PFSK-1 (cell line): ENCODE results near the gene MUSK.

ENCODE experiments used
- FOXP2 ChIP-seq: optimal IDR thresholded peaks from 2 replicates; pipeline ENCODE3; 2011; ENCODE audit warnings: borderline replicate concordance, control low read depth, inconsistent platforms; ENCODE audit not compliant: insufficient read depth; ENCODE audit errors: extremely low read length, extremely low read depth
- POLR2AphosphoS5 ChIP-seq: IDR thresholded peaks from 2 replicates; pipeline ENCODE4 v1.6.1; 2012; ENCODE audit warnings: low read depth, mild to moderate bottlenecking, control low read depth, low read length, moderate library complexity
- REST ChIP-seq, 2 experiments: IDR thresholded peaks; 2 replicates each; pipeline versions ENCODE4 v1.6.1 to v1.8.0; 2011 to 2012; ENCODE audit warnings: low read depth in 2 of 2, low read length in 2 of 2, control low read depth in 1 of 2, inconsistent platforms in 1 of 2, mild to moderate bottlenecking in 1 of 2, moderate library complexity in 1 of 2; ENCODE audit not compliant: insufficient read depth in 1 of 2
- SIN3A ChIP-seq: IDR thresholded peaks from 2 replicates; pipeline ENCODE4 v1.6.1; 2012; ENCODE audit warnings: mild to moderate bottlenecking, low read length, moderate library complexity, borderline replicate concordance; ENCODE audit not compliant: insufficient read depth
- TAF1 ChIP-seq: IDR thresholded peaks from 2 replicates; pipeline ENCODE4 v1.6.1; 2012; ENCODE audit warnings: low read length, control low read depth, borderline replicate concordance; ENCODE audit not compliant: insufficient read depth

The MUSK gene

GRCh38 chr9:110641293-110641692, 27.3 kb upstream of the MUSK start:
- TF ChIP-seq POLR2AphosphoS5 (no peak), FOXP2 (no peak), SIN3A (no peak), TAF1 (no peak), REST (IDR thresholded peaks at IDR 0.05; ENCODE audit: insufficient read depth in 1 of 2, low read depth in 2 of 2, low read length in 2 of 2) (no peak)

GRCh38 chr9:110648696-110649095, 19.9 kb upstream of the MUSK start:
- no peak for TF ChIP-seq POLR2AphosphoS5
- TF ChIP-seq REST (IDR thresholded peaks at IDR 0.05; ENCODE audit: insufficient read depth in 1 of 2, low read depth in 2 of 2, low read length in 2 of 2) = no peak
- TF ChIP-seq TAF1 = no peak
- no peak for TF ChIP-seq FOXP2
- no peak for TF ChIP-seq SIN3A

DNA sequence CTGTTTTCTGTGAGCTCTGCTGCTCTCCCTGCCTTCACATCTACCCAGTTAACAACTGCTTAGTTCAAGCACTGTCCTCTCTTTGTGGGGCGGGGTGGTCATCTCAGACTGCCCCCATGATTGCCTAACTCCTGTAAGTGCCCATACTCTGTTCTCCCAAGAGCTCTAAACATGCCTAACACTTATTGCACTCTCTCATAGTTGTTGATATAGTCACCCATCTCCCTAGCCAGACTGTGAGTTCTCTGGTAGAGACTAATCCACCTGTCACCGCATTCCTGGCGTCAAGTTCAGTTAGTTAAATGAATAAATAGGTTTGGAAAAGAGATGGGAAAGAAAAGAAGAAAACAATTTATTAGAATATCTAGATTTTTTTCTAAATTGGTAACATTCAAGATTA, 18.3 kb upstream of the MUSK start:
- TF ChIP-seq REST (IDR thresholded peaks at IDR 0.05; ENCODE audit: insufficient read depth in 1 of 2, low read depth in 2 of 2, low read length in 2 of 2) (no peak), TAF1 (no peak), POLR2AphosphoS5 (no peak), FOXP2 (no peak), SIN3A (no peak)

GRCh38 chr9:110650991-110651411, 17.6 kb upstream of the MUSK start:
- TF ChIP-seq FOXP2 (no peak), REST (IDR thresholded peaks at IDR 0.05; ENCODE audit: insufficient read depth in 1 of 2, low read depth in 2 of 2, low read length in 2 of 2) (no peak), SIN3A (no peak), TAF1 (no peak), POLR2AphosphoS5 (no peak)
